Amniotic epithelial cell (primary cell): Measurements from ENCODE around the gene SMG7.

Experiments used
- DNase-seq: peaks from one replicate; pipeline ENCODE4 v3.0.0-alpha.2; 2010; ENCODE audit warnings: low read depth

SMG7 gene

GRCh38 chr1:183590244-183591191 is 118.2 kb downstream of the SMG7 start, which contains the start of gene NCF2:
Gene NCF2, minus strand, starts transcription at chr1:183590459. Its CDS starts 130 bp downstream, at chr1:183590329.
- peak; percentile 28 for DNase-seq

GRCh38 chr1:183592733-183593132 is 120.4 kb downstream of the SMG7 start:
- DNase-seq = no peak

- DNase-seq = no peak
These were observed 121.1 kb downstream of the SMG7 start for GRCh38 chr1:183593356-183593755.

- DNase-seq = no peak
These were observed 123.2 kb downstream of the SMG7 start for GRCh38 chr1:183595537-183595936.

- DNase-seq = no peak
These were observed 124.2 kb downstream of the SMG7 start for GRCh38 chr1:183596500-183596899.

- DNase-seq = no peak
These were observed 125.5 kb downstream of the SMG7 start for GRCh38 chr1:183597656-183598347.

GRCh38 chr1:183598386-183598785 is 126.1 kb downstream of the SMG7 start:
- DNase-seq = no peak

GRCh38 chr1:183600136-183600535 is 127.8 kb downstream of the SMG7 start:
- peak; percentile 95 for DNase-seq

GRCh38 chr1:183600634-183601033 is 128.3 kb downstream of the SMG7 start:
- DNase-seq = no peak

- DNase-seq = no peak
These were observed 130.2 kb downstream of the SMG7 start for GRCh38 chr1:183602510-183602909.
